ENCODE measurements around the gene GRID2. TPM values are rescaled to one million over a fixed set of nuclear protein-coding genes. Genes with fewer than 3 reads are reported as not detected.

The GRID2 gene
- total RNA-seq, 4 donors from 2014 or later: not detected

- no peak for TF ChIP-seq CTCF (IDR thresholded peaks at IDR 0.05)
- ATAC-seq (ENCODE audit: low FRiP score): no peak
- no peak for DNase-seq (ENCODE audit: low spot score)
Measured at GRCh38 chr4:93648258-93648657, 1344.5 kb downstream of the GRID2 start.

- TF ChIP-seq CTCF (IDR thresholded peaks at IDR 0.05): no peak
- ATAC-seq (ENCODE audit: low FRiP score) (no peak), DNase-seq (ENCODE audit: low spot score) (no peak)
Measured at GRCh38 chr4:93649828-93650227, 1346.1 kb downstream of the GRID2 start.

- DNase-seq (ENCODE audit: low spot score) (no peak), ATAC-seq (ENCODE audit: low FRiP score) (no peak)
- TF ChIP-seq CTCF (IDR thresholded peaks at IDR 0.05): no peak
Measured at GRCh38 chr4:93654211-93654610, 1350.4 kb downstream of the GRID2 start.

GRCh38 chr4:93657527-93657926 is 1353.8 kb downstream of the GRID2 start:
- no peak for DNase-seq (ENCODE audit: low spot score)
- ATAC-seq (ENCODE audit: low FRiP score): no peak

GRCh38 chr4:93658443-93658842 is 1354.7 kb downstream of the GRID2 start:
- DNase-seq (ENCODE audit: low spot score): no peak
- ATAC-seq (ENCODE audit: low FRiP score): no peak
- TF ChIP-seq CTCF (IDR thresholded peaks at IDR 0.05): no peak

More at GRCh38 chr4:93657527-93657926, 1353.8 kb downstream of the GRID2 start:
- no peak for TF ChIP-seq CTCF (IDR thresholded peaks at IDR 0.05)

- no peak for TF ChIP-seq CTCF (IDR thresholded peaks at IDR 0.05)
- no peak for DNase-seq (ENCODE audit: low spot score)
- ATAC-seq (ENCODE audit: low FRiP score): no peak
Measured at GRCh38 chr4:93659629-93660028, 1355.9 kb downstream of the GRID2 start.

GRCh38 chr4:93660036-93660435 is 1356.3 kb downstream of the GRID2 start:
- DNase-seq (ENCODE audit: low spot score) (no peak), ATAC-seq (ENCODE audit: low FRiP score) (no peak)
- no peak for TF ChIP-seq CTCF (IDR thresholded peaks at IDR 0.05)

Measured in omental fat pad (tissue), 4 donors.